Parathyroid adenoma (tissue), 2 donors: ENCODE results near the gene OR5L2.
"Not testable (repeated sequence)": the region's sequence is repeated elsewhere in the genome, so short reads cannot be mapped to it uniquely, and the experiment has no call there.

ENCODE experiments used
- H2AFZ ChIP-seq: fragments of 300-600 bp; sonication (generic); one replicate; pipeline ENCODE4 v1.7.0; 2017; ENCODE audit warnings: antibody characterized with exemption, mild to moderate bottlenecking
- H3K27ac ChIP-seq: fragments of 300-600 bp; sonication (generic); one replicate; pipeline ENCODE4 v1.7.0; 2017
- H3K27me3 ChIP-seq: fragments of 300-600 bp; sonication (generic); one replicate; pipeline ENCODE4 v1.7.0; 2017; ENCODE audit warnings: low read length; ENCODE audit not compliant: control insufficient read depth, insufficient read depth
- H3K36me3 ChIP-seq: fragments of 300-600 bp; sonication (generic); one replicate; pipeline ENCODE4 v1.7.0; 2017; ENCODE audit warnings: low read length; ENCODE audit not compliant: control insufficient read depth, insufficient read depth
- H3K4me1 ChIP-seq: fragments of 300-600 bp; sonication (generic); one replicate; pipeline ENCODE4 v1.7.0; 2017; ENCODE audit warnings: control low read depth
- H3K4me2 ChIP-seq: fragments of 300-600 bp; sonication (generic); one replicate; pipeline ENCODE4 v1.7.0; 2017; ENCODE audit warnings: low read length
- H3K4me3 ChIP-seq: fragments of 300-600 bp; sonication (generic); one replicate; pipeline ENCODE4 v1.7.0; 2017; ENCODE audit warnings: low read depth, low read length
- H3K79me2 ChIP-seq: fragments of 300-600 bp; sonication (generic); one replicate; pipeline ENCODE4 v1.7.0; 2017; ENCODE audit warnings: control low read depth
- H3K9ac ChIP-seq: fragments of 300-600 bp; sonication (generic); one replicate; pipeline ENCODE4 v1.7.0; 2017; ENCODE audit warnings: mild to moderate bottlenecking
- H3K9me3 ChIP-seq: fragments of 300-600 bp; sonication (generic); one replicate; pipeline ENCODE4 v1.7.0; 2017; ENCODE audit warnings: low read length; ENCODE audit not compliant: control insufficient read depth
- CTCF ChIP-seq: fragments of 300-600 bp; sonication (generic); IDR thresholded peaks from one replicate; pipeline ENCODE4 v1.7.0; 2017; ENCODE audit warnings: antibody characterized with exemption, mild to moderate bottlenecking
- donor health status: primary hyperparathyroidism.

The OR5L2 gene

GRCh38 chr11:55852141-55852540 lies 25.1 kb downstream of the OR5L2 start:
- H3K79me2 ChIP-seq, result no peaks in the 10 kb centered on the region
- no peaks in the 10 kb centered on the region for H3K9me3 ChIP-seq
- TF ChIP-seq CTCF, result no peak
- H3K9ac ChIP-seq, result no peak overlapping the region
- H3K4me3 ChIP-seq, result no peak overlapping the region
- no peaks in the 10 kb centered on the region for H3K4me1 ChIP-seq
- no peak overlapping the region for H3K4me2 ChIP-seq
- no peak overlapping the region for H2AFZ ChIP-seq
- H3K27me3 ChIP-seq, result no peaks in the 10 kb centered on the region
- H3K36me3 ChIP-seq, result no peaks in the 10 kb centered on the region
- no peak overlapping the region for H3K27ac ChIP-seq

- Histone ChIP-seq H3K36me3 (no peaks in the 10 kb centered on the region), H3K4me1 (no peaks in the 10 kb centered on the region), H3K9ac (no peak overlapping the region), H2AFZ (no peak overlapping the region), H3K27me3 (no peaks in the 10 kb centered on the region), H3K9me3 (no peaks in the 10 kb centered on the region), H3K79me2 (no peaks in the 10 kb centered on the region), H3K27ac (no peak overlapping the region), H3K4me2 (no peak overlapping the region), H3K4me3 (no peak overlapping the region)
- TF ChIP-seq CTCF, result no peak
Measured at GRCh38 chr11:55854704-55855103, 27.7 kb downstream of the OR5L2 start.

GRCh38 chr11:55867354-55867753 lies 40.3 kb downstream of the OR5L2 start:
- not testable (repeated sequence) for H3K9me3 ChIP-seq, H3K79me2 ChIP-seq, H2AFZ ChIP-seq, H3K27ac ChIP-seq, H3K4me3 ChIP-seq, H3K4me2 ChIP-seq, H3K36me3 ChIP-seq, H3K27me3 ChIP-seq, H3K9ac ChIP-seq, H3K4me1 ChIP-seq

- not testable (repeated sequence) for H3K4me3 ChIP-seq, H3K36me3 ChIP-seq, H3K27me3 ChIP-seq, H3K79me2 ChIP-seq, H2AFZ ChIP-seq, H3K4me1 ChIP-seq, H3K4me2 ChIP-seq, H3K9ac ChIP-seq, H3K27ac ChIP-seq, H3K9me3 ChIP-seq
Measured at GRCh38 chr11:55872731-55873130, 45.7 kb downstream of the OR5L2 start.

GRCh38 chr11:55873146-55873545 lies 46.1 kb downstream of the OR5L2 start:
- H3K36me3 ChIP-seq, result not testable (repeated sequence)

More at GRCh38 chr11:55873146-55873545, 46.1 kb downstream of the OR5L2 start:
- H3K9ac ChIP-seq, H3K27ac ChIP-seq, H3K79me2 ChIP-seq, H2AFZ ChIP-seq, H3K4me2 ChIP-seq, H3K4me3 ChIP-seq, H3K27me3 ChIP-seq, H3K9me3 ChIP-seq, H3K4me1 ChIP-seq: not testable (repeated sequence)
